GM19397 (cell line): ENCODE results near the gene KCNQ2.

Source experiments
- ATAC-seq: cut with Tn5 transposase; IDR thresholded peaks from one replicate; pipeline ENCODE4 v1.9.1; 2021; ENCODE audit warnings: mild to moderate bottlenecking, moderate library complexity; ENCODE audit not compliant: unreplicated experiment

The KCNQ2 gene

DNA sequence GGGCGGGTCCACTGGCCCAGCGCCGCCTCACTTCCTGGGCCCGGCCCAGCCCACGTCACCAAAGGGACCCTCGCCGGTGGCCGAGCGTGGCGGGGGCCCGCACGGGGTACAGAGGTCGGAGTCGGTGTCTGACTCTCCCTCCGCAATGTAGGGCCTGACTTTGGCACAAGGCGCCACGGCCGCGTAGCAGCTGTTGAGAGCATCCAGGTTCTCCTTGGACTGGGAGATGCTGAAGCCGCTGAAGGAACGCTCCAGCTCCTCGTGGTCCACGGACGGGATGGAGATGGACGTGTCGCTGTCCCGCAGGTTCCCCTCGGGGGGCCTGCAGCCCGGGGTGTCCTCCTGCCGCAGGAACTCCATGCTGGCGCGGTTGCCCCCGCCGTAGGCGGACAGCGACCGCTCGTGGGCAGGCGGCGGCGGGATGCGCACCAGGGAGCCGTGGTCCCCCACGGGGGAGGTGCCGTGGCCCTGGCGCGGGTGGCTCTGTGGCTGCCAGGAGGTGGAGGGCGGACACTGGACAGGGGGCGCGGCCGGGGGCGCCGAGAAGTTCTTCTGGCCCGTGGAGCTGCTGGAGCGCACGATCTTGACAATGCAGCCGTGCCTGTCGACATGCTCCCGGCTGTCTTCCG is 65.7 kb downstream of the KCNQ2 start:
- ATAC-seq: no peak

DNA sequence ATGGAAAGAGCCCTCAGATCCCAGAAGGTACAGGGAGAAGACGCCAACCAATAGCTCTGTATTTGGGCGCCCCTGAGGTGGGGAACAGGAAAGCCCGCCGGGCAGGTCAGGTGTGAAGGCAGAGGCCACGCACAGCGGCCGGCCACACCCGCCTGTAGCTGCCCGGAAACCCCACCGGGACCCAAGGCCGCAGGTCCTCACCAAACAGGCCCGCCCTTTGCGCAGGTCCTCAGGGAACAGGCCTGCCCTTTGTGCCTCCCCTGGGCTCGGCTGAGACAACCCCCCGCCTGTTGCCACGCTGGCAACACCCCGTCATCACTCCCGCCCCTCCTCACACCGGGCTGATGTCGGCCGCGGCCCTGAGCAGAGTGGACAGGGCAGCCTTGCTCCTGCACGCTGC is 66.4 kb downstream of the KCNQ2 start:
- ATAC-seq: no peak

DNA sequence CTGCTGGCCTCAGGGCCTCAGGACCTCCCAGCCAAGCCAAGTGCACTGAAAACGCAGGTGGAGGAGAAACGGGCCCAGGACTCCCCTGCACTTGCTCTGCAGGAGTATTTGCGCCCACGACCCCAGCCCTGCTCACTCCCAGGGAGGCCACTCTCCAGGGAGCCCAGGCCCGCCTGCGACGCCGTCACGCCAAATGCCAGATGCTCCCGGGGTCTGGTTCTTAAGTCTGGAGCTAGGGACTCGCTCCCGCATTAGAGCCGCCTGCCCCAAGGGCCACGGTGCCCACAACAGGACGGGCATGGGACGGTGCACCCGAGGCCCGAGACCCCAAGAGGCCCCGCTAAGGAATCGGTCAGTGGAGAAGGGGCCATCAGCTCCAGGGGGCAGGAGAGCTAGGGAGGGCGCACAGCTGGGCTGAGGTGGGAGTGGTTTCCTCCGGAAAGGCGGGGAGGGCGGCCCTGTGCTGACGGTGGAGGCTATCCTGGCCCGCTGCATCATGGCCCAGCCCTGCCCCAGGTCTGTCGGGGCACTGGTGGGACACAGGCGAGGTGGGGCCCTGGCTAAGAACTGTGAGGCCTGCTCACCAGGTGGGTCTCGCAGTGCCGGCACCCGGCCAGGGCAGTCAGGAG is 67.2 kb downstream of the KCNQ2 start:
- no peak for ATAC-seq

DNA sequence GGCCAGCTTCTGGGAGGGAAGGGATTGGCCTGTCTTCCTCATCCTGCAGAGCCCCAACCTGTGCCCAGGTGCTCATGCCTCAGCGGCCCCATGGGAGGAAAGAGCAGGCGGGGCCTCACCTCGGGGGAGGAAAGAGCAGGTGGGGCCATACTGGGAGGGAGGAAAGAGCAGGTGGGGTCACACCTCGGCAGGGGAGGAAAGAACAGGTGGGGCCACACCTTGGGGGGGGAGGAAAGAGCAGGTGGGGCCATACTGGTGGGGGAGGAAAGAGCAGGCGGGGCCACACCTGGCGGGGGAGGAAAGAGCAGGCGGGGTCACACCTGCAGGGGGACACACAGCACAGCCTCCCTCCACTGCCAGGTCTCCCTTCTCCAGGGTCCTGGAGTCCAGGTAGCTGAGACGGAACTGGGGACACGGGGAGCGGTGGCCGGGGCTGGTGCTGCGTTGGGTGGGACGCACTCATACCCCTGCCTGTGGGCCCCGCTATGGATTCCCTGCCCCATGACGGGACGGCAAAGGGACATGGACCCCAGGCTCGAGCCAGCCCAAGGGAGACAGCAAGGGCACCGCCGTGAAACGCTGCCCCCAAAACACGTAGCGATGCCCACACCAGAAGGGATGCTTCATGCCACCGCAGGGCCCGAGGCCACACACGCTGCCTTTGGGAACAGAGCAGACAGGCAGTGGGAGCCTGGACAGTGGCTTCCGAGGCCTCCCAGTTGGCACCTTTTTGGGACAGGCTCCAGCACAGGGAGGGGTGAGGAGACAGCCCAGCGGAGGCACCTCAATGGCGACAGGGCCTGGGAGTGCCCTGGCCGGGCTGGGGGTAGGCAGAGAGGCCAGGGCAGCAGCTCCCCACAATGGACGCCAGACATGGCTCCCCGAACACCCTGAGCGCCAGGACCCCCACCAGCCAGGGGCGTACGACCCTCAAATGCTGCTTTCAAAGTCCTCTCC is 68.0 kb downstream of the KCNQ2 start:
- no peak for ATAC-seq

DNA sequence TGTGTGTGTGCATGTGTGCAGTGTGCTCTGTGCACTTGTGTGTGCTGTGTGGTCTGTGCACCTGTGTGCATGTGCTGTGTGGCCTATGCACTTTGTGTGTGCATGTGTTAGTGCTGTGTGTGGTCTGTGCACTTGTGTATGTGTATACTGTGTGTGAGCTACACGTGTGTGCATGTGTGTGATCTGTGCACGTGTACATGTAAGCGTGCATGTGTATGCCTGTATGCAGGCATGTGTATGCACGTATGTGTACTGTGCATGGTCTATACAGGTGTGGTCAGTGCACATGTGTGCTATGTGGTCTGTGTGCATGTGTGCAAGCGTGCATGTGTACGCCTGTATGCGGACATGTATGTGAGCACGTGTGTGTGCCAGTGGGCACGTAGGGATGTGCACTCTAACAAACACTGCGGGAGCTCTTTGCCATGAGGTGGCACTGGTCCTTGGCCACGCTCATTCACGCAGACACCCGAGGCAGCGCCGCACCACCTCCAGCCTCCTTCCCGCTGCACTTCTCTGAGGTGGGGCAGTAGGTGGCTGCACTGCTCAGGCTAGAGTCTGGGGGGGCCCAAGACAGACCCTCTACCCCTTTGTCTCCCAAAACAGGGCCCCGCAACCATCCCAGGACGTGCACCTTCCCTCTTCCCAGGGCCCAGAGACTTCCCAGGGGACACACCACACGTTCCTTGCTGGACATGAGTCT is 68.9 kb downstream of the KCNQ2 start:
- ATAC-seq: no peak

DNA sequence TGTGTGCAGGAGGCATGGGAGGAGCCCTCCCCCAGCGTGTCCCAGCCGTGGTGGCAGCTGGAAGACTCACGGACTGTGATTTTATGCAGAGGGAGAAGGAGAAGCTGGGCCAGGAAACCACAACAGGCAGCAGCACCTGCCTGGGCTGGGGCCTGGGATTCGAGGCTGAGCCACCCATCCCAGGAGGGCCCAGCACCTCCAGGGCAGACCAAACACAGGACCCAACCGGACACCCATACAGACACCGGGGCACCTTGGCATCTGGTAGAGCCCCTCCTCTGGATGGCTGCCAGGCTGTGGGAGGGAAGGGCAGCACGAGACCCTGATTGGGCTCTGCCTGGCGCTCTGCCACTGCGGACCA is 69.6 kb downstream of the KCNQ2 start:
- no peak for ATAC-seq

DNA sequence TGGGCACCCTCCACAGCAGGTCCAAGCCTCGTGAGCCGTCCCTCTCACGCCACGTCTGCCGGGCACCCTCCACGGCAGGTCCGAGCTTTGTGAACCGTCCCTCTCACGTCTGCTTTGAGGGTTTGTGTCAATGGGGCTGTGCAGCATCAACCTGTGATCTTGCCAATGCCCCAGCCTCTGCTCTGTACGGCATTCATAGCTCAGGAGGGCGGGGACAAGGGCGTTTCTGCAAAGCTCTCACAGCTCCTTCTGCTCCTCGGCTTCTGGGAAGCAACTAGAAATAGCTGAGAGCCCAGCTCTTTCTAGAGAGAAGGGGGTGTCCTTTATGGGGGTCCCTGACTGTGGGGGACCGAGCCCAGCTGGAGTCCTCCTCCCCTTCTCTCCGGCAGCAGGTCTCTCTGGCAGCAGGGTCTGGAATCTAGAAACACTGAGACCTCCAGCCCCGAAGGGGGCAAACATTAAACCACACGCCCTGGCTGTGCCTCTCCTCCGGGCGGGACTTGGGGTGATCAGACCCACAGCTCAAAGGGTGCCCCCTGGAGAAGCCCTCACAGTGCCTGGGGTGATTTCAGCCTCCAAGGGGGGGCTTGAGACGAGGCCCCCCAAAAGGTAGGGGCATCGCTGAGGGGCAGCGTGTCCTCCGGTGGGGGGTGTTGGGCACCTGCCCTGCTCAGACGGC is 70.1 kb downstream of the KCNQ2 start:
- ATAC-seq: no peak

DNA sequence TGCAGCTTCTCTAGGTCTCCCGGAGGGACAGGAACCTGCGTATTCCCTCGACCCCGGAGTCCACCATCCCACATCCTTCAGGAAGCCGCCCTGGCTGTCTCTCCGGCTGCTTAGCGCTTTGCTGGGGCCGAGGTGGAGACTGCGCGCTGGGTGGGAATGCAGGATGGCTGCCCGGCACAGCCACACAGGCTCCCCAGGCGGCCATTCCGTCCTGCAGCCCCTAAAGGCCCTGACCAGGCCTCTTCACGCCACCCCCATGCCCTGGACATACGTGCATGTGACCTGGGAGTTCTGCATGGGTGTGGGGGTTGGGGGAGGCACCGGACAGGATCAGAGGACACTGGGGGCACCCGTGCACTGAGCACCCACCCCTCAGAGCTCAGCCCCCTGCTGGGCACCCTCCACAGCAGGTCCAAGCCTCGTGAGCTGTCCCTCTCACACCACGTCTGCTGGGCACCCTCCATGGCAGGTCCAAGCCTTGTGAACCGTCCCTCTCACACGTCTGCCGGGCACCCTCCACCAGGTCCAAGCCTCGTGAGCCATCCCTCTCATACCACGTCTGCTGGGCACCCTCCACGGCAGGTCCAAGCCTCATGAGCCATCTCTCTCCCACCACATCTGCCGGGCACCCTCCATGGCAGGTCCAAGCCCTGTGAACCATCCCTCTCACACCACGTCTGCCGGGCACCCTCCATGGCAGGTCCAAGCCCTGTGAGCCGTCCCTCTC is 70.9 kb downstream of the KCNQ2 start:
- no peak for ATAC-seq

DNA sequence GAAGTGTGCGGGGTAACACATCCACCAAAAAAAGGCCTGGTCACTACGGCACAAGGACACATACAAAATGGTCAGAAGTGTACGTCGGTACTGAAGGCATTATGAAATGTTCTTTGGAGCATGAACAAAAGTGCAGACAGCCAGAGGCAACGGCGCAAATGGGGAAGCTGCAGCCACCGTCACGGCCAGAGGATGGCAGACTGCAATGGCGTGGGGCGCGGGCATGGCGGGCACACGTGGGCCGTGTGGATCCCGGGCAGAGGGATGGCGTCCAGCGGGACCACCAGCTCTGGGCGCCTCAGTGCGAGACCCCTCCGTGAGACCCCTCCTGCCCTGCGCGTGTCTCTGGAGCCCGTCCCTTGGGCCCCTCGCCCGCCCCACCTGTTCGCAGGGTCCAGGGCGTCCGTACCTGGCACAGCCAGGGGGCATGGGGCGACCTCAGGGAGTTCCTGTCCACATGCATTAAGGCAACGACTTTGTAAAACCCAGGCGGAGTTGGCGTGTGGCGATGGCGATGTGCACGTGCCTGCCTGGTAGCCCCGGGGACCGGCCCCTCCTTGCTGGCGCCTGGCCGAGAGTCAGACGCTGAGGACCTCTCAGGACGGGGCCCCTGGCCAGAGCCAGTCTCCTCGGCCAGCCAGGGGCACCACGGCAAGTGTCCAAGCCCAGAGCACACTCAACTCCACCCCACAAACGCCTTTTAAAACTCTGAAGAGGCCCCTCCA is 71.8 kb downstream of the KCNQ2 start:
- no peak for ATAC-seq

DNA sequence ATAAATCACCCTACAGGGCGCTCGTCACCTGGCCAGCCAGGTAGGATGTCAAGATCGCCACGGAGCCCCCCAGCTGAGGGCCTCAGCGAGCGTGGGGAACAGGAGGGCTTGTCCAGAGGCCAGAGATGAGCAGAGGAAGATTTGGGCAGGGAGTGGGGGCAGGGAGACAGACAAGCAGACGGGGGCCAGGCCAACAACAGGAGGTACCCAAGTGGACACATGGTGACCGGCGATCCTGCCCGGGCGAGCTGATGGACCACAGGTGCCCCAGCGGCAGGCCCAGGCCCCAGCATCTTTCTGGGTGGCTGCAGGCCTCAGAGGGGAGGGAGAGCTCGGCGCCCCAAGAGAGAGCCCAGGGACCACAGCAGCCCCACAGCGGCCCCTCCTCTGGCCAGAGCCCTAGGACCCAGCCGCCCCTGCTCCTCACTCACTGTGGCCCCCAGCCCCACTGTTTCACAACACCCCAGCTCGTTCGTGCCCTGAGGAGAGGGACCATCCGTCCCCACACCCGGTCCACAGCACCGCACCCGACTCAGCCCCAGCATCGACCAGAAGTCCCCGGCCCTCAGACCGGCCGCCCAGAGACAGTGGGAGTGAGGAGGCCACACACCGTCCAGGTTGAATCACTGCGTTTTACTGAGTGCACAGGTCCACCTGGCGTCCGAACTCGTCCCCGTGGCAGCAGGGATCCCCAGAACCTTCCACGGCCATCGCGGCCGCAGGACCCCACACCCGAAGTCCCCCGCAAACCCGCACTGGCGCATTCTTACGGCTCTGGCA is 72.7 kb downstream of the KCNQ2 start:
- no peak for ATAC-seq

DNA sequence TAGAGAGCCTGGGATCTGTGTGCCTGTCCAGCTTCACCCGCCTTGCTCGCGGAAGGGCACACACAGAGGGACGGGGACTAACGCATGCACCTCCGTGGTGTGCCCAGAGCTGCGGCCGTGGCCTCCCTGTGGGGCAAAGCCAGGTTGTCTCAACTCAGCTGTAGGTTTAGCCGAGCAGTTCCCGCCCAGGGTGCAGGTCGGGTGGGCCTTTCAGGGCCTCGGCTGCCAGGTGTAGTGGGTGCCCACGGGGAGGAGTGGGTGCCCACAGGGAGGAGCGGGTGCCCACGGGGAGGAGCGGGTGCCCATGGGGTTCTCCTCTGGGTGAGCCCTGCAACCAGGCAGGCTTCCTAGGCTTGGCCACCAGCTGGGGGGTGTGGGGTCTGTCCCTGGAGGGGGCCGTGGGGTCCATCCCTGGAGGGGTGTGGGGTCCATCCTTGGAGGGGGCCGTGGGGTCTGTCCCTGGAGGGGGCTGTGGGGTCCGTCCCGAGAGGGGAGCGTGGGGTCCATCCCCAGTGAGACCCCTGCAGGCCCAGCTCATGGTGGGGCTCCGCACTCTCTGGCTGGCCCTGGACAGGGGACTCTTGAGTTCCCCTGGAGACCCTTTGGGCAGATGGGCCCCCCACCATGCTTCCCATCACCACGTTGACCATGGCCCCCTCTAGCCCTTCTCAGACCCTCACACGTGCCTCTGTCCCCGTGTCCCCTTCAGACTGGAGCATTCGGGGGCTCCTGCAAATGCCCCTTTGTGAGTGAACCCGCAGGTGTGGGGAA is 73.5 kb downstream of the KCNQ2 start:
- ATAC-seq: no peak

DNA sequence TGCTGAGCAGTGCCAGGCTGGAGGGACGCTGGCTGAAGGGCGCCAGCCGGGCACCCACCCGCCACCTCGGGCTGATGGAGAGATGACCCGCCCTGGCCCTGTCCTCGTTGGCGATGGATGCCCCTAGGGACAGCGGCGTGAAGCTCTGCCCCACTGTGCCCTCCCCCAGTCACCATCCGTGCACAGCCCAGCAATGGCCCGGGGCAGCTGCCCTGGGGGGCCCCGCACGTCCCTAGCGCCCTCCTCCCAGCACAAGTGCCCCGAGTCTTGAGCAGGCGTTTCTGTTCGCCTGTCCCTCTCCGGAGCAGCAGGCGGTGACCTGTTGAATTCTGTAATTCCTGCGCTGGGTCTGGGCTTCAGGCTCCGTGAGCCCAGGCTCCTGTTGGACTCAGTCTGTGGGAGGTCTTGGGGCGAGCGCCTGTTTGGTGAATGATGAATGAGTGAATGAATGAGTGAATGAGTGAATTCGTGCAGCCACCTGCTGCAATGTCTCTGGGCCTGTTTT is 74.5 kb downstream of the KCNQ2 start:
- ATAC-seq: no peak

DNA sequence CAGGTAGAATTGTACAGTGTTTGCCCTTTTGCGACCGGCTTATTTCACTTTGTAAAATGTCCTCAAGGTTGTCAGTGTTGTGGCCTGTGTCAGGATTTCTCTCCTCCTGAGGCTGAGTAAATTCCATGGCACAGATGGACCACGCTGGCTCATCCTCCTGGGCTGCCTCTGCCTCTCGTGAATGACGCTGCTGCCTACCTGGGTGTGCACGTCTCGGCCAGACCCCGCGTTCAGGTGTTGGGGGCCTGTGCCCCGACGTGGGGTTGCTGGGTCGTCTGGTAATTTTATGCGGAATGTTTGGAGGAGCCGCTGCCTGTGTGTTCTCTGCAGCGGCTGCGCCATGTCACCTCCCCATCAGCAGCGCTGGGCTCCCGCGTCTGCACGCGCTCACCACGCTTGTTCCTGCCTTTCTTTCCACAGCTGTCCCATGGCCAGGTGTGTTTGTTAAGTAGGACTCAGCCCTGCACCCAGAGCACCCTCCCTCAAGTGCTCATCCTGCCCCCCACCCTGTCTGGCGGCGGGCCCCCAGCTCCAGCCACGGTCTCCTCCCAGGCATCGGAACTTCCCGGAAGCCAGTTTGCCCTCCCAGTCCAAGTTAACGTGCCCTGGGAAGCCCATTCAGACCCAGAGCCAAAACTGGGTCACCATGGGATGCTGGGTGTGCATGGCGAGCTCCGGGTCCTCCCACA is 75.2 kb downstream of the KCNQ2 start:
- no peak for ATAC-seq

DNA sequence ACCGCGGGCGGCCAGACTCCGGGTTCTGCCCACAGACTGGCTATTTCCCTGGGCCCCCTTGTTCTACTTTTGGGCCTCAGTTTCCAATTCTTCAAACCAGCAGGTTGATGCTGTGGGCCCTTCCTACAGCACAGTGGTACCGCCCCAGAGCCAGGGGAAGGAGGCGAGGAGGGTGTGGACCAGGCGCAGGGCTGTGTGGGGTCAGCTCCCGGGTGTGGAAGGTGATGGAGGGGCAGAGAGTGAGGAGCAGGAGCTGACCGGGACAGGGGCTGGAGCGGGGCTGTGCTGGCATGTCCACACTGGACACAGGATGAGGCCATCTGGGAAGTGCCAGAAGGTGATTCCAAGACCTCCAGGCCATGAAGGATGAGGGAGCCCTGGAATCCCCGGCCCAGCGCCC is 76.2 kb downstream of the KCNQ2 start:
- ATAC-seq: no peak

DNA sequence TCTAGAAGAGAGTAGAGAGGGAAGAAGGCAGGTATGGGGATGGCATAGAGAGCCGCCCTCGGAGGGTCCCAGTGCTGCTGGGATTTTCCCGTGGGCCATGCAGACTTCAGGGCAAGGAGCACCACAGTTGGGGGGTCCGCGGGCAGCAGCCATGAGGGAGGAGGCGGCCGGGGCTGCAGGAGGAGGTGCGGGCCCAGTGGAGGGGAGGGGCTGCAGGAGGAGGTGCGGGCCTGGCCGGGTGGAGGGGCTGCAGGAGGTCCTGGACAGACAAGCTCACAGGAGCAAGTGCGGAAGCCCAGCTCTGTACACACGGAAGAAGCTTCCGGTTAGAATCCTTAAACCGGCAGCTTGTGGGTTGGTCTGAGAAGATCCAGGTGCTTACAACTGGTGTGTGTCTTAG is 76.7 kb downstream of the KCNQ2 start:
- no peak for ATAC-seq

DNA sequence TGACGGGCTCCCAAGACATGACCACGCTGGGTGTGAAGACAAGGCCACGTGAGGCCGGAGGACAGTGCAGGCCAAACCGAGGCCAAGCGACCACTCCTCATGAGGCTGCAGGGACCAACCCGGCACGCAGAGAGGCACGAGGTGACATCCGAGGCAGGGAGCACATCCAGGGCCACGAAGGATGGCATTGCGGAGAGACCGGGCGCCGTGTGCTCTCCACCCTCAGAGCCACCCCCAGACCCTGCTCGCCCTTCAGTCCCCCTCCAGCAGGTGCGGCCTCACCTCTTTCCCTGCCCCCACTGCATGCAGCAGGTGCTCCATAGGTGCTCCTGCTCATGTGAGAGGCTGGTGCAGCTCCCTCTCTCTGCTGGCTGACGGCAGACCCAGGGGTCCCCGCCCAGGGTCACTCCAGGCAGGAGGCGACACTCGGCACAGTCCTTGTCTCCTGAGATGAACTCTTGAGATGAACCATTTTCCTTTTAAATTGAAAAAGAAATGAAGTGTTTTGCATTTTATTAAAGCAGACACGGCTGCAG is 77.5 kb downstream of the KCNQ2 start:
- no peak for ATAC-seq
